Measurements from ENCODE around the gene BCAS1. TPM values are rescaled to one million over a fixed set of nuclear protein-coding genes. Genes with fewer than 3 reads are reported as not detected.

BCAS1 gene
- total and polyA plus RNA-seq, 10 of the 15 experiments (the other 5 are each of a cell fraction or from before 2014, with no cell fraction given), result 0.21 to 1.4 (median 0.55) TPM

DNA sequence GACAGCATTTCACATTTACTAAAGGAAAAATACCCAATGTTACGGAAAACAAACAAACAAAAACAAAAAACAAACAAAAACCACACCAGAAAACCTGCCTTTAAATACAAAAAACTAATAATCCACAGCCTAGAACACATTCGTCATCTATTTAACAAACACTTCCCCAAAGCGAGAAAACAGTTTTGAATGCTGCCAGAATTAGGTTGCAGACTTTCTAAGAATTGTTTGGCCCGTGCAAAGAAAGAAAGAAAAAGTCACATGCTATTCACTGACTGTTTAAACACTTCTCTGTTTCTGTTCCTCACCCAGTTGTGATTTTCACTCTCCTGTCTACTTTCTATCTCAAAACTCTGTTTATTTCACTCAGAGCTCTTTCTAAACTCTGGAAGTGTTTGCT, 52.5 kb downstream of the BCAS1 start (continued):
- TF ChIP-seq, protein P1, sequence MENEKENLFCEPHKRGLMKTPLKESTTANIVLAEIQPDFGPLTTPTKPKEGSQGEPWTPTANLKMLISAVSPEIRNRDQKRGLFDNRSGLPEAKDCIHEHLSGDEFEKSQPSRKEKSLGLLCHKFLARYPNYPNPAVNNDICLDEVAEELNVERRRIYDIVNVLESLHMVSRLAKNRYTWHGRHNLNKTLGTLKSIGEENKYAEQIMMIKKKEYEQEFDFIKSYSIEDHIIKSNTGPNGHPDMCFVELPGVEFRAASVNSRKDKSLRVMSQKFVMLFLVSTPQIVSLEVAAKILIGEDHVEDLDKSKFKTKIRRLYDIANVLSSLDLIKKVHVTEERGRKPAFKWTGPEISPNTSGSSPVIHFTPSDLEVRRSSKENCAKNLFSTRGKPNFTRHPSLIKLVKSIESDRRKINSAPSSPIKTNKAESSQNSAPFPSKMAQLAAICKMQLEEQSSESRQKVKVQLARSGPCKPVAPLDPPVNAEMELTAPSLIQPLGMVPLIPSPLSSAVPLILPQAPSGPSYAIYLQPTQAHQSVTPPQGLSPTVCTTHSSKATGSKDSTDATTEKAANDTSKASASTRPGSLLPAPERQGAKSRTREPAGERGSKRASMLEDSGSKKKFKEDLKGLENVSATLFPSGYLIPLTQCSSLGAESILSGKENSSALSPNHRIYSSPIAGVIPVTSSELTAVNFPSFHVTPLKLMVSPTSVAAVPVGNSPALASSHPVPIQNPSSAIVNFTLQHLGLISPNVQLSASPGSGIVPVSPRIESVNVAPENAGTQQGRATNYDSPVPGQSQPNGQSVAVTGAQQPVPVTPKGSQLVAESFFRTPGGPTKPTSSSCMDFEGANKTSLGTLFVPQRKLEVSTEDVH (IDR thresholded peaks at IDR 0.05; ENCODE audit: low read depth, partially characterized antibody), result no peak
- TF ChIP-seq JUNB (IDR thresholded peaks at IDR 0.05) (no peak), ATF7 (IDR thresholded peaks at IDR 0.05; ENCODE audit: low read depth) (peak; percentile 89), RAD51 (IDR thresholded peaks at IDR 0.05) (peak; percentile 87), YBX1 (IDR thresholded peaks at IDR 0.05) (no peak), SUPT20H (IDR thresholded peaks at IDR 0.05; ENCODE audit: borderline replicate concordance, control insufficient read depth, low read depth, low read length) (no peak), IKZF2 (IDR thresholded peaks at IDR 0.05) (peak; percentile 80 to 81; a peak in 3 of 4 replicates), EP300 (IDR thresholded peaks at IDR 0.05; ENCODE audit: borderline replicate concordance in 1 of 2, control insufficient read depth in 1 of 2, low read depth in 2 of 2, low read length in 2 of 2) (peak; percentile 89 to 93), ZNF24 (IDR thresholded peaks at IDR 0.05) (peak; percentile 55; the same call in 1 of the 2 replicates), CHD2 (IDR thresholded peaks at IDR 0.05; ENCODE audit: borderline replicate concordance, low read depth, low read length) (peak; percentile 54; the same call in 1 of the 2 replicates), BMI1 (IDR thresholded peaks at IDR 0.05; ENCODE audit: borderline replicate concordance) (0 out of 2 replicates have a peak, but pooled peaks have one; percentile 49), MYB (IDR thresholded peaks at IDR 0.05; ENCODE audit: borderline replicate concordance, low read depth, low read length) (peak; percentile 62; the same call in 1 of the 2 replicates), CHD1 (IDR thresholded peaks at IDR 0.05; ENCODE audit: low read depth, low read length) (no peak), POLR2AphosphoS5 (IDR thresholded peaks at IDR 0.05; ENCODE audit: low read length) (no peak), HDAC6 (IDR thresholded peaks at IDR 0.05; ENCODE audit: unreplicated experiment) (no peak), CEBPB (IDR thresholded peaks at IDR 0.05; ENCODE audit: borderline replicate concordance in 1 of 2, low read depth in 2 of 2, low read length in 2 of 2) (no peak)
- TF ChIP-seq, protein P2, sequence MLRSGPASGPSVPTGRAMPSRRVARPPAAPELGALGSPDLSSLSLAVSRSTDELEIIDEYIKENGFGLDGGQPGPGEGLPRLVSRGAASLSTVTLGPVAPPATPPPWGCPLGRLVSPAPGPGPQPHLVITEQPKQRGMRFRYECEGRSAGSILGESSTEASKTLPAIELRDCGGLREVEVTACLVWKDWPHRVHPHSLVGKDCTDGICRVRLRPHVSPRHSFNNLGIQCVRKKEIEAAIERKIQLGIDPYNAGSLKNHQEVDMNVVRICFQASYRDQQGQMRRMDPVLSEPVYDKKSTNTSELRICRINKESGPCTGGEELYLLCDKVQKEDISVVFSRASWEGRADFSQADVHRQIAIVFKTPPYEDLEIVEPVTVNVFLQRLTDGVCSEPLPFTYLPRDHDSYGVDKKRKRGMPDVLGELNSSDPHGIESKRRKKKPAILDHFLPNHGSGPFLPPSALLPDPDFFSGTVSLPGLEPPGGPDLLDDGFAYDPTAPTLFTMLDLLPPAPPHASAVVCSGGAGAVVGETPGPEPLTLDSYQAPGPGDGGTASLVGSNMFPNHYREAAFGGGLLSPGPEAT (IDR thresholded peaks at IDR 0.05; ENCODE audit: low read depth), result peak; percentile 89; the same call in 1 of the 2 replicates
- TF ChIP-seq, protein P3, sequence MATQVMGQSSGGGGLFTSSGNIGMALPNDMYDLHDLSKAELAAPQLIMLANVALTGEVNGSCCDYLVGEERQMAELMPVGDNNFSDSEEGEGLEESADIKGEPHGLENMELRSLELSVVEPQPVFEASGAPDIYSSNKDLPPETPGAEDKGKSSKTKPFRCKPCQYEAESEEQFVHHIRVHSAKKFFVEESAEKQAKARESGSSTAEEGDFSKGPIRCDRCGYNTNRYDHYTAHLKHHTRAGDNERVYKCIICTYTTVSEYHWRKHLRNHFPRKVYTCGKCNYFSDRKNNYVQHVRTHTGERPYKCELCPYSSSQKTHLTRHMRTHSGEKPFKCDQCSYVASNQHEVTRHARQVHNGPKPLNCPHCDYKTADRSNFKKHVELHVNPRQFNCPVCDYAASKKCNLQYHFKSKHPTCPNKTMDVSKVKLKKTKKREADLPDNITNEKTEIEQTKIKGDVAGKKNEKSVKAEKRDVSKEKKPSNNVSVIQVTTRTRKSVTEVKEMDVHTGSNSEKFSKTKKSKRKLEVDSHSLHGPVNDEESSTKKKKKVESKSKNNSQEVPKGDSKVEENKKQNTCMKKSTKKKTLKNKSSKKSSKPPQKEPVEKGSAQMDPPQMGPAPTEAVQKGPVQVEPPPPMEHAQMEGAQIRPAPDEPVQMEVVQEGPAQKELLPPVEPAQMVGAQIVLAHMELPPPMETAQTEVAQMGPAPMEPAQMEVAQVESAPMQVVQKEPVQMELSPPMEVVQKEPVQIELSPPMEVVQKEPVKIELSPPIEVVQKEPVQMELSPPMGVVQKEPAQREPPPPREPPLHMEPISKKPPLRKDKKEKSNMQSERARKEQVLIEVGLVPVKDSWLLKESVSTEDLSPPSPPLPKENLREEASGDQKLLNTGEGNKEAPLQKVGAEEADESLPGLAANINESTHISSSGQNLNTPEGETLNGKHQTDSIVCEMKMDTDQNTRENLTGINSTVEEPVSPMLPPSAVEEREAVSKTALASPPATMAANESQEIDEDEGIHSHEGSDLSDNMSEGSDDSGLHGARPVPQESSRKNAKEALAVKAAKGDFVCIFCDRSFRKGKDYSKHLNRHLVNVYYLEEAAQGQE (IDR thresholded peaks at IDR 0.05; ENCODE audit: low read depth, low read length), result no peak
- TF ChIP-seq, protein P4, sequence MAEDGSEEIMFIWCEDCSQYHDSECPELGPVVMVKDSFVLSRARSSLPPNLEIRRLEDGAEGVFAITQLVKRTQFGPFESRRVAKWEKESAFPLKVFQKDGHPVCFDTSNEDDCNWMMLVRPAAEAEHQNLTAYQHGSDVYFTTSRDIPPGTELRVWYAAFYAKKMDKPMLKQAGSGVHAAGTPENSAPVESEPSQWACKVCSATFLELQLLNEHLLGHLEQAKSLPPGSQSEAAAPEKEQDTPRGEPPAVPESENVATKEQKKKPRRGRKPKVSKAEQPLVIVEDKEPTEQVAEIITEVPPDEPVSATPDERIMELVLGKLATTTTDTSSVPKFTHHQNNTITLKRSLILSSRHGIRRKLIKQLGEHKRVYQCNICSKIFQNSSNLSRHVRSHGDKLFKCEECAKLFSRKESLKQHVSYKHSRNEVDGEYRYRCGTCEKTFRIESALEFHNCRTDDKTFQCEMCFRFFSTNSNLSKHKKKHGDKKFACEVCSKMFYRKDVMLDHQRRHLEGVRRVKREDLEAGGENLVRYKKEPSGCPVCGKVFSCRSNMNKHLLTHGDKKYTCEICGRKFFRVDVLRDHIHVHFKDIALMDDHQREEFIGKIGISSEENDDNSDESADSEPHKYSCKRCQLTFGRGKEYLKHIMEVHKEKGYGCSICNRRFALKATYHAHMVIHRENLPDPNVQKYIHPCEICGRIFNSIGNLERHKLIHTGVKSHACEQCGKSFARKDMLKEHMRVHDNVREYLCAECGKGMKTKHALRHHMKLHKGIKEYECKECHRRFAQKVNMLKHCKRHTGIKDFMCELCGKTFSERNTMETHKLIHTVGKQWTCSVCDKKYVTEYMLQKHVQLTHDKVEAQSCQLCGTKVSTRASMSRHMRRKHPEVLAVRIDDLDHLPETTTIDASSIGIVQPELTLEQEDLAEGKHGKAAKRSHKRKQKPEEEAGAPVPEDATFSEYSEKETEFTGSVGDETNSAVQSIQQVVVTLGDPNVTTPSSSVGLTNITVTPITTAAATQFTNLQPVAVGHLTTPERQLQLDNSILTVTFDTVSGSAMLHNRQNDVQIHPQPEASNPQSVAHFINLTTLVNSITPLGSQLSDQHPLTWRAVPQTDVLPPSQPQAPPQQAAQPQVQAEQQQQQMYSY (CRISPR knock-in tag; IDR thresholded peaks at IDR 0.05), result no peak
